GM12891 (cell line): ENCODE results near the gene NOD2.

ENCODE experiments used
- POLR2A ChIP-seq: IDR thresholded peaks from 2 replicates; pipeline ENCODE4 v1.6.1; 2011; ENCODE audit warnings: low read depth, low read length, control low read depth
- POLR2AphosphoS5 ChIP-seq: IDR thresholded peaks from 2 replicates; pipeline ENCODE4 v1.6.1; 2011; ENCODE audit warnings: low read depth, low read length, control low read depth
- TAF1 ChIP-seq: IDR thresholded peaks from 2 replicates; pipeline ENCODE4 v1.6.1; 2011; ENCODE audit warnings: low read depth, low read length, control low read depth

DNA sequence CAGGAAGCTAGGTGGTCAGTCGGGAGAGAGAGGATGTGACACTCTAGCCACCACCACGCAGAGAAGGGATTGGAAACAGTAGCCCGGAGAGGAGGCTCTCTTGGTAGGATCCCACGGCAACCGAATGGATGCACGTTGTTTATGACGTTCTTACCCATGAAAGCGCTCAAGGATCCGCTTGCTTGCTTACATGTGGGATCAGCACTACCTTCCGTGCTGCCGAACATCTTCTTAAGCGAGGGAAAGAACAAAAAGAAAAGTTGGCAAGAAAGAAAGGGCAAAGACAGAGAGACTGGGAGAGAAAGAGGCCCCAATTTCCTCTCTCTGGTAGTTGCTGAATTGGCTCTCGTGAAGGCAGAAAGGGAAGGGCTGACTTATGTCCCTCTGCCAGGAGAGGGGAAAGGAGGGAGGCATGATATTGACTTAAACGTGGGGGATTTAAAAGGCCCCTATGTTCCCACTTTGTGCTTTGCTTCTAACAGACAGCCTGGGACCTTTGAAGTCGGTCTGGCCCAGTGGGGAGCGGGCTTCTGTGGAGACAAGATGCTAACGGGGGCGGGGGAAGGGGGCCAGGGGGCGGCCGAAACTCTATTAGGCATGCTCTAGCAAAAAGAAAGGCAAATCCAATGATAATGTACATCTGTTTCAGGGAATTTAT lies 47.7 kb upstream of the NOD2 start:
- TF ChIP-seq POLR2A: no peak
- no peak for TF ChIP-seq POLR2AphosphoS5
- no peak for TF ChIP-seq TAF1
